DOHH2 (cell line): Measurements from ENCODE around the gene MCRIP1.

Experiments used
- H3F3A ChIP-seq: fragments of 200-600 bp; sonication (generic), shearing (Covaris generic); 2 replicates; pipeline ENCODE4 v1.6.0; 2016; ENCODE audit warnings: antibody characterized with exemption, mild to moderate bottlenecking; ENCODE audit not compliant: control insufficient read depth, insufficient read depth
- H3K27ac ChIP-seq: fragments of 200-600 bp; sonication (generic); 2 replicates; pipeline ENCODE4 v1.5.1; 2014; ENCODE audit warnings: low read depth, mild to moderate bottlenecking, low read length, moderate library complexity
- H3K27me3 ChIP-seq: fragments of 200-600 bp; sonication (generic); 2 replicates; pipeline ENCODE4 v1.6.1; 2014; ENCODE audit warnings: mild to moderate bottlenecking, low read length, mixed read lengths; ENCODE audit not compliant: control insufficient read depth
- H3K36me3 ChIP-seq: fragments of 200-600 bp; sonication (generic); 2 replicates; pipeline ENCODE4 v1.6.1; 2014; ENCODE audit warnings: mild to moderate bottlenecking, low read length, moderate library complexity, mixed read lengths; ENCODE audit not compliant: control insufficient read depth
- H3K4me1 ChIP-seq: fragments of 200-600 bp; sonication (generic); 2 replicates; pipeline ENCODE4 v1.6.1; 2014; ENCODE audit warnings: mild to moderate bottlenecking, low read length, mixed read lengths; ENCODE audit not compliant: control insufficient read depth
- H3K4me2 ChIP-seq: fragments of 200-600 bp; sonication (generic); 2 replicates; pipeline ENCODE4 v1.6.0; 2014; ENCODE audit warnings: mild to moderate bottlenecking, low read length, moderate library complexity
- H3K4me3 ChIP-seq: fragments of 200-600 bp; sonication (generic); 2 replicates; pipeline ENCODE4 v1.5.1; 2014; ENCODE audit warnings: mild to moderate bottlenecking, low read length, mixed read lengths
- H3K79me2 ChIP-seq: fragments of 200-600 bp; sonication (generic); 2 replicates; pipeline ENCODE4 v1.6.1; 2014; ENCODE audit warnings: mild to moderate bottlenecking, low read length, mixed read lengths; ENCODE audit not compliant: control insufficient read depth
- H3K9me2 ChIP-seq: fragments of 200-600 bp; sonication (generic); replicated peaks from 2 replicates; pipeline ENCODE4 v1.6.1; 2014; ENCODE audit warnings: mild to moderate bottlenecking, low read length, mixed read lengths; ENCODE audit not compliant: control insufficient read depth
- H3K9me3 ChIP-seq: fragments of 200-600 bp; sonication (generic); 2 replicates; pipeline ENCODE4 v1.6.1; 2014; ENCODE audit warnings: antibody characterized with exemption, low read length, mixed read lengths; ENCODE audit not compliant: control insufficient read depth, insufficient read depth
- H4K20me1 ChIP-seq: fragments of 200-600 bp; sonication (generic); 2 replicates; pipeline ENCODE4 v1.6.0; 2014; ENCODE audit warnings: low read depth, mild to moderate bottlenecking, antibody characterized with exemption, low read length, moderate library complexity; ENCODE audit not compliant: control insufficient read depth, insufficient read depth
- CTCF ChIP-seq: fragments of 200-600 bp; sonication (generic); IDR thresholded peaks from one replicate; pipeline ENCODE4 v1.5.1; 2014; ENCODE audit warnings: antibody characterized with exemption, mild to moderate bottlenecking, low read depth, low read length; ENCODE audit not compliant: poor library complexity, severe bottlenecking
- EZH2phosphoT487 ChIP-seq: fragments of 200-600 bp; sonication (generic); IDR thresholded peaks from 2 replicates; pipeline ENCODE4 v1.6.1; 2017; ENCODE audit warnings: borderline replicate concordance, mild to moderate bottlenecking, antibody characterized with exemption, low read length, moderate library complexity, mixed read lengths

Gene MCRIP1

GRCh38 chr17:81833160-81833920 lies at the start of gene MCRIP1:
TSS of gene MCRIP1 (minus strand) at chr17:81833291. CDS start at chr17:81824506, 8,785 bp downstream.
- H3K27ac ChIP-seq: peak within 1 kb of the TSS; percentile 62
- H3K36me3 ChIP-seq: no peaks in the 10 kb centered on the region
- H3K27me3 ChIP-seq: no peaks in the 10 kb centered on the region
- H3K9me2 ChIP-seq: no peaks in the 10 kb centered on the region
- H3K79me2 ChIP-seq: peaks cover 24% of the 10 kb centered on the region
- H3K9me3 ChIP-seq: no peaks in the 10 kb centered on the region
- H4K20me1 ChIP-seq: no peaks in the 10 kb centered on the region
- peak within 1 kb of the TSS; percentile 100 for H3K4me3 ChIP-seq
- TF ChIP-seq EZH2phosphoT487 (no peak), CTCF (no peak)
- peaks cover 23% of the 10 kb centered on the region for H3K4me1 ChIP-seq
- H3F3A ChIP-seq: no peaks in the 10 kb centered on the region
- peak within 1 kb of the TSS; percentile 100 for H3K4me2 ChIP-seq

- no peak overlapping the region for H3K4me2 ChIP-seq
- H4K20me1 ChIP-seq: no peaks in the 10 kb centered on the region
- H3K4me3 ChIP-seq: no peak overlapping the region
- peaks cover 62% of the 10 kb centered on the region for H3K36me3 ChIP-seq
- peaks cover 10% of the 10 kb centered on the region for H3K79me2 ChIP-seq
- H3F3A ChIP-seq: peaks cover 40% of the 10 kb centered on the region
- H3K4me1 ChIP-seq: peaks cover 11% of the 10 kb centered on the region
- no peaks in the 10 kb centered on the region for H3K9me3 ChIP-seq
- TF ChIP-seq CTCF (no peak), EZH2phosphoT487 (no peak)
- H3K9me2 ChIP-seq: no peaks in the 10 kb centered on the region
- no peak overlapping the region for H3K27ac ChIP-seq
- no peaks in the 10 kb centered on the region for H3K27me3 ChIP-seq
Measured at GRCh38 chr17:81879121-81879520, 46.0 kb upstream of the MCRIP1 start.

- Histone ChIP-seq H3K27ac (no peak overlapping the region), H3K79me2 (peaks cover 7% of the 10 kb centered on the region), H3K9me3 (no peaks in the 10 kb centered on the region), H3K9me2 (no peaks in the 10 kb centered on the region), H3K4me3 (no peak overlapping the region), H3F3A (peaks cover 45% of the 10 kb centered on the region), H3K4me2 (no peak overlapping the region), H3K27me3 (no peaks in the 10 kb centered on the region), H4K20me1 (no peaks in the 10 kb centered on the region), H3K4me1 (peaks cover 20% of the 10 kb centered on the region), H3K36me3 (peaks cover 55% of the 10 kb centered on the region)
- TF ChIP-seq EZH2phosphoT487 (no peak), CTCF (no peak)
Measured at GRCh38 chr17:81878294-81878693, 45.2 kb upstream of the MCRIP1 start.
